AG04450 (cell line): Measurements from ENCODE around the gene ARMC10. TPM values are rescaled to one million over a fixed set of nuclear protein-coding genes. Genes with fewer than 3 reads are reported as not detected.
"Not testable (repeated sequence)": the region's sequence is repeated elsewhere in the genome, so short reads cannot be mapped to it uniquely, and the experiment has no call there.

ENCODE experiments used
- CTCF ChIA-PET: fragments of 300-600, 350-600 bp; formaldehyde crosslinking; extraction: SDS; loops from one replicate; lab custom pipeline; 2022; ENCODE audit warnings: antibody characterized with exemption, inconsistent platforms; lab: Charles Lee
- POLR2A ChIA-PET: fragments of 350-600 bp; formaldehyde crosslinking; extraction: SDS; loops from one replicate; lab custom pipeline; 2021; ENCODE audit warnings: antibody characterized with exemption, inconsistent platforms; lab: Yijun Ruan, JAX
- DNase-seq: peaks from one replicate; pipeline ENCODE4 v3.0.0-alpha.2; 2011; ENCODE audit warnings: low read depth, low spot score
- H3K27ac ChIP-seq: one replicate; pipeline ENCODE4 v1.5.1; 2012; ENCODE audit warnings: low read depth, low read length, control low read depth
- H3K27me3 ChIP-seq: one replicate; pipeline ENCODE4 v1.6.0; 2012; ENCODE audit warnings: low read length; ENCODE audit not compliant: control insufficient read depth, insufficient read depth
- H3K4me3 ChIP-seq: 2 replicates; pipeline ENCODE4 v1.5.1; 2011; ENCODE audit warnings: mild to moderate bottlenecking, low read depth, low read length, control low read depth
- H3K9me3 ChIP-seq: 2 replicates; pipeline ENCODE4 v1.5.1; 2012; ENCODE audit warnings: low read length; ENCODE audit not compliant: control insufficient read depth, insufficient read depth
- polyA plus RNA-seq: library from polyadenylated mRNA; depleted of rRNA; stranded (reverse); fragments of >200 nt; gene quantifications from 2 replicates; pipeline ENCODE4 v1.2.3, GENCODE V29; 2011
- TF ChIP-seq, protein P1 (sequence below): IDR thresholded peaks from 2 replicates; pipeline ENCODE4 v1.5.1; 2011; ENCODE audit warnings: low read depth, low read length, control low read depth, inconsistent platforms

Gene ARMC10
- polyA plus RNA-seq, 1 experiment = 54.9 TPM

- POLR2A ChIA-PET = no interaction called here
- TF ChIP-seq, protein P1, sequence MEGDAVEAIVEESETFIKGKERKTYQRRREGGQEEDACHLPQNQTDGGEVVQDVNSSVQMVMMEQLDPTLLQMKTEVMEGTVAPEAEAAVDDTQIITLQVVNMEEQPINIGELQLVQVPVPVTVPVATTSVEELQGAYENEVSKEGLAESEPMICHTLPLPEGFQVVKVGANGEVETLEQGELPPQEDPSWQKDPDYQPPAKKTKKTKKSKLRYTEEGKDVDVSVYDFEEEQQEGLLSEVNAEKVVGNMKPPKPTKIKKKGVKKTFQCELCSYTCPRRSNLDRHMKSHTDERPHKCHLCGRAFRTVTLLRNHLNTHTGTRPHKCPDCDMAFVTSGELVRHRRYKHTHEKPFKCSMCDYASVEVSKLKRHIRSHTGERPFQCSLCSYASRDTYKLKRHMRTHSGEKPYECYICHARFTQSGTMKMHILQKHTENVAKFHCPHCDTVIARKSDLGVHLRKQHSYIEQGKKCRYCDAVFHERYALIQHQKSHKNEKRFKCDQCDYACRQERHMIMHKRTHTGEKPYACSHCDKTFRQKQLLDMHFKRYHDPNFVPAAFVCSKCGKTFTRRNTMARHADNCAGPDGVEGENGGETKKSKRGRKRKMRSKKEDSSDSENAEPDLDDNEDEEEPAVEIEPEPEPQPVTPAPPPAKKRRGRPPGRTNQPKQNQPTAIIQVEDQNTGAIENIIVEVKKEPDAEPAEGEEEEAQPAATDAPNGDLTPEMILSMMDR = no peak
- CTCF ChIA-PET = interaction anchor here (0.6 kb wide), 1 partner anchor 10 kb away, joined by 3 read pairs; no protein-coding TSS in a partner anchor
- no peaks in the 10 kb centered on the region for H3K27me3 ChIP-seq
- H3K4me3 ChIP-seq = no peak overlapping the region
- DNase-seq = no peak
- H3K27ac ChIP-seq = no peak overlapping the region
- H3K9me3 ChIP-seq = no peaks in the 10 kb centered on the region; the same call in 1 of the 2 replicates
Measured at GRCh38 chr7:103076764-103077163, 1.8 kb downstream of the ARMC10 start.

DNA sequence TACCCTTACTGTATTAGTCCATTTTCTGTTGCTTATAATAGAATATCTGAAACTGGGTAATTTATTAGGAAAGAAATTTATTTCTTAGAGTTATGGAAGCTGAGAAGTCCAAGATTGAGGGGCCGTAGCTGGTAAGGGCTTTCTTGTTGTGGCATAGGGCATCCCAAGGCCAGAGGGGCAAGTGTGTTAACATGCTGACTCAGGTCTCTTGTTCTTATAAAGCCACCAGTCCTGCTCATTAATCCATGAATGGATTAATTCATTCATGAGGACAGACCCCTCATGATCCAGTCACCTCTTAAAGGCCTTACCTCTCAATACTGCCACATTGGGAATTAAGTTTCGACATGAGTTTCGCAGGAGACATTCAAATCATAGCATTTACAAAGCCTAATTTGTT, 2.4 kb downstream of the ARMC10 start:
- TF ChIP-seq, protein P1 = no peak
- Histone ChIP-seq H3K4me3 (no peak overlapping the region), H3K9me3 (no peaks in the 10 kb centered on the region; the same call in 1 of the 2 replicates), H3K27me3 (no peaks in the 10 kb centered on the region), H3K27ac (no peak overlapping the region)
- ChIA-PET POLR2A (no interaction called here), CTCF (interaction anchor here (0.6 kb wide), 1 partner anchor 10 kb away, joined by 3 read pairs; no protein-coding TSS in a partner anchor)
- DNase-seq = no peak

GRCh38 chr7:103078226-103078625, 3.3 kb downstream of the ARMC10 start:
- H3K27ac ChIP-seq, DNase-seq, H3K27me3 ChIP-seq, H3K4me3 ChIP-seq, POLR2A ChIA-PET, H3K9me3 ChIP-seq: not testable (repeated sequence)
- CTCF ChIA-PET = interaction anchor here (1.9 kb wide), 1 partner anchor 16 kb away, joined by 8 read pairs; no protein-coding TSS in a partner anchor

- H3K27ac ChIP-seq = no peak overlapping the region
- H3K4me3 ChIP-seq = no peak overlapping the region
- TF ChIP-seq, protein P1 = no peak
- H3K9me3 ChIP-seq = no peaks in the 10 kb centered on the region; the same call in 1 of the 2 replicates
- H3K27me3 ChIP-seq = no peaks in the 10 kb centered on the region
- DNase-seq = no peak
- ChIA-PET POLR2A (no interaction called here), CTCF (interaction anchor here (1.9 kb wide), 1 partner anchor 18 kb away, joined by 8 read pairs; no protein-coding TSS in a partner anchor)
Measured at GRCh38 chr7:103079836-103080235, 4.9 kb downstream of the ARMC10 start.

DNA sequence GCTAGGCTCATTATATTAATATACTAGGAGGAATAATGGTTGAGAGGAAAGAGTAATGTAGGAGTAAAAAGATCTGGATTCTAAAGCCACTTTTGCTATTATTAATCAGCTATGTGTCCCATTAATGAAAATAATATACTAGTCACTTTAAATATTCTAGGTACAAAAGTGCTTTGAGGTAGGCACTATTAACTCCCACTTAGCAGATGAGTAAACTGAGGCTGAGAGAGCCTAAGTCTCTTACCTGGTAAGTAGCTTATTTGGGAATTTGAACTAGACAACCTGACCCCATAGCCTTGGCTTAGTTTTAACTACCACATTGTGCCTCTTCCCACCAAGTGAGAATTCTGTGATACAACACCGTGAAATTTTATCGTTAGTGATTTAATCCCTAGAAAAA, 6.0 kb downstream of the ARMC10 start:
- DNase-seq = no peak
- TF ChIP-seq, protein P1 = no peak
- H3K27ac ChIP-seq = no peak overlapping the region
- no peaks in the 10 kb centered on the region for H3K9me3 ChIP-seq
- ChIA-PET CTCF (interaction anchor here (1.8 kb wide), 1 partner anchor 19 kb away, joined by 8 read pairs; no protein-coding TSS in a partner anchor), POLR2A (no interaction called here)
- H3K27me3 ChIP-seq = no peaks in the 10 kb centered on the region
- no peak overlapping the region for H3K4me3 ChIP-seq
